ENCODE data around the gene INMT. TPM values are rescaled to one million over a fixed set of nuclear protein-coding genes. Genes with fewer than 3 reads are reported as not detected.
A peak's percentile ranks its signal among the peaks of the same experiment; 100 is the strongest.

INMT gene
- total RNA-seq, 1 donor from 2014 or later: 49.5 TPM

GRCh38 chr7:30799206-30799975, 47.5 kb downstream of the INMT start:
- TF ChIP-seq, protein P1, sequence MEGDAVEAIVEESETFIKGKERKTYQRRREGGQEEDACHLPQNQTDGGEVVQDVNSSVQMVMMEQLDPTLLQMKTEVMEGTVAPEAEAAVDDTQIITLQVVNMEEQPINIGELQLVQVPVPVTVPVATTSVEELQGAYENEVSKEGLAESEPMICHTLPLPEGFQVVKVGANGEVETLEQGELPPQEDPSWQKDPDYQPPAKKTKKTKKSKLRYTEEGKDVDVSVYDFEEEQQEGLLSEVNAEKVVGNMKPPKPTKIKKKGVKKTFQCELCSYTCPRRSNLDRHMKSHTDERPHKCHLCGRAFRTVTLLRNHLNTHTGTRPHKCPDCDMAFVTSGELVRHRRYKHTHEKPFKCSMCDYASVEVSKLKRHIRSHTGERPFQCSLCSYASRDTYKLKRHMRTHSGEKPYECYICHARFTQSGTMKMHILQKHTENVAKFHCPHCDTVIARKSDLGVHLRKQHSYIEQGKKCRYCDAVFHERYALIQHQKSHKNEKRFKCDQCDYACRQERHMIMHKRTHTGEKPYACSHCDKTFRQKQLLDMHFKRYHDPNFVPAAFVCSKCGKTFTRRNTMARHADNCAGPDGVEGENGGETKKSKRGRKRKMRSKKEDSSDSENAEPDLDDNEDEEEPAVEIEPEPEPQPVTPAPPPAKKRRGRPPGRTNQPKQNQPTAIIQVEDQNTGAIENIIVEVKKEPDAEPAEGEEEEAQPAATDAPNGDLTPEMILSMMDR (IDR thresholded peaks at IDR 0.05; ENCODE audit: borderline replicate concordance): no peak
- no peaks in the 10 kb centered on the region for H3K27me3 ChIP-seq (ENCODE audit: low read depth)
- peak overlapping the region; percentile 31 for H3K27ac ChIP-seq (replicated peaks)
- intact Hi-C loops (cut with micrococcal nuclease): no loop called here
- no peaks in the 10 kb centered on the region for H3K9me3 ChIP-seq (replicated peaks)
- DNase-seq: peak; percentile 39
- H3K4me1 ChIP-seq: peaks cover 75% of the 10 kb centered on the region
- H3K4me3 ChIP-seq: no peak overlapping the region
- no peaks in the 10 kb centered on the region for H3K36me3 ChIP-seq

- H3K9me3 ChIP-seq (replicated peaks): no peaks in the 10 kb centered on the region
- no peak overlapping the region for H3K4me3 ChIP-seq
- no peaks in the 10 kb centered on the region for H3K27me3 ChIP-seq (ENCODE audit: low read depth)
- DNase-seq: no peak
- TF ChIP-seq, protein P1 (IDR thresholded peaks at IDR 0.05; ENCODE audit: borderline replicate concordance): no peak
- no peaks in the 10 kb centered on the region for H3K36me3 ChIP-seq
- peaks cover 79% of the 10 kb centered on the region for H3K4me1 ChIP-seq
- intact Hi-C loops (cut with micrococcal nuclease): loop anchor here (2.0 to 5.0 kb wide), 2 partner anchors 175 to 322 kb away; no protein-coding TSS in a partner anchor
- peak overlapping the region; percentile 31 for H3K27ac ChIP-seq (replicated peaks)
These were observed 48.2 kb downstream of the INMT start for GRCh38 chr7:30799976-30800661.

DNA sequence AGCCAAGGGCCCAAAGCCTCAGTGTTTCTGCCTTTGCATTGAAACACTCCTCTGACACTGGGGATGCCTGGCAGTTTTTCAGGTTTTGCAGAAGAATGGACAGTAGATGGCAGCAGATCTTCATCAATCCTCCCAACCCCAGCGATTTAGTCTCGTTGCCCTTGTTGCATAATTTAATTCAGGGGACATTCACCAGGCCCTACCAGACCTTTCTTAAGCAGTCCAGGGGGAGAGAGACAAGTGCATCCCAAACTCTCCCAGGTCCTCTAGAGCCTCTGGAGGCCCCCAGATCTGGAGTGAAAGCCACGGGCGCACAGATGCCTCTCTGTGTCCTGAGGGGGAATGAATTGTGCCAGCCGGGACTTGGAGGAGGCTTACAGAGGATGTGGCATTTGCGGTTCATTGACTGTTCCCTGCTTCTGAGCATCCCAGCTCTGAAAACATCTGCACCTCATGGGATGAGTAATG, 48.9 kb downstream of the INMT start:
- intact Hi-C loops (cut with micrococcal nuclease): loop anchor here (2.0 to 5.0 kb wide), 2 partner anchors 174 to 321 kb away; no protein-coding TSS in a partner anchor
- no peaks in the 10 kb centered on the region for H3K36me3 ChIP-seq
- TF ChIP-seq, protein P1 (IDR thresholded peaks at IDR 0.05; ENCODE audit: borderline replicate concordance): peak; percentile 78
- no peaks in the 10 kb centered on the region for H3K9me3 ChIP-seq (replicated peaks)
- DNase-seq: no peak
- H3K27me3 ChIP-seq (ENCODE audit: low read depth): no peaks in the 10 kb centered on the region
- H3K4me1 ChIP-seq: peaks cover 77% of the 10 kb centered on the region
- peak overlapping the region; percentile 13 for H3K27ac ChIP-seq (replicated peaks)
- no peak overlapping the region for H3K4me3 ChIP-seq

DNA sequence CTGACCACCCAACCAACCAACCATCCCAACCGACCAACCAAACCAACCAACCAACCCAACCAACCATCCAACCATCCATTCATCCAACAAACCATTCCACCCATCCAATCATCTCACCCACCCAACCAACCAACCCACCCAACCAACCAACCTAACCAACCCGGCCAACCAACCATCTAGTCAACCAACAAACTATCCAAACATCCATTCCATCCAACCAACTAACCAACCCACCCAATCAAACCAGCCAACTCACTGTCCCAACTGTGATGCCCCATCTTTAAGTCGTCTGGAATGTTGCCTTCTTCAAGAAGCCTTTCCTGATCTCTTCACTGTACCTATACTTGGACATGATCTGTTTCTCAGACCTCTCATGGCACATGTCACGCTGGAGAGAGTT, 50.9 kb downstream of the INMT start:
- intact Hi-C loops (cut with micrococcal nuclease): loop anchor here (5.0 kb wide), 1 partner anchor 319 kb away; no protein-coding TSS in a partner anchor
- no peaks in the 10 kb centered on the region for H3K27me3 ChIP-seq (ENCODE audit: low read depth)
- TF ChIP-seq, protein P1 (IDR thresholded peaks at IDR 0.05; ENCODE audit: borderline replicate concordance): no peak
- no peak overlapping the region for H3K27ac ChIP-seq (replicated peaks)
- H3K36me3 ChIP-seq: no peaks in the 10 kb centered on the region
- H3K9me3 ChIP-seq (replicated peaks): no peaks in the 10 kb centered on the region
- H3K4me1 ChIP-seq: peaks cover 57% of the 10 kb centered on the region
- no peak overlapping the region for H3K4me3 ChIP-seq
- DNase-seq: no peak

- Histone ChIP-seq H3K4me1 (peaks cover 48% of the 10 kb centered on the region), H3K4me3 (no peak overlapping the region), H3K27me3 (ENCODE audit: low read depth) (no peaks in the 10 kb centered on the region), H3K9me3 (replicated peaks) (no peaks in the 10 kb centered on the region), H3K36me3 (no peaks in the 10 kb centered on the region), H3K27ac (replicated peaks) (no peak overlapping the region)
- intact Hi-C loops (cut with micrococcal nuclease): loop anchor here (5.0 kb wide), 1 partner anchor 318 kb away; no protein-coding TSS in a partner anchor
- TF ChIP-seq, protein P1 (IDR thresholded peaks at IDR 0.05; ENCODE audit: borderline replicate concordance): no peak
- DNase-seq: no peak
These were observed 52.2 kb downstream of the INMT start for GRCh38 chr7:30804078-30804661.

All from left ventricle myocardium inferior (tissue), 1 donor.